Neuronal stem cell (in vitro differentiated cells): ENCODE data around the gene OLFM1.

Source experiments
- DNase-seq: peaks from one replicate; pipeline ENCODE4 v3.0.0-alpha.2; 2013; ENCODE audit warnings: low spot score
- H2AFZ ChIP-seq: one replicate; pipeline ENCODE4 v1.6.1; 2013; ENCODE audit warnings: mild to moderate bottlenecking, low read length, inconsistent platforms
- H2AK5ac ChIP-seq: 2 replicates; pipeline ENCODE4 v1.6.1; 2013; ENCODE audit warnings: low read depth, mild to moderate bottlenecking, inconsistent platforms, low read length, moderate library complexity, mixed read lengths
- H2BK120ac ChIP-seq: 2 replicates; pipeline ENCODE4 v1.6.1; 2013; ENCODE audit warnings: low read depth, mild to moderate bottlenecking, inconsistent platforms, low read length, moderate library complexity, mixed read lengths
- H2BK12ac ChIP-seq: one replicate; pipeline ENCODE4 v1.6.1; 2013; ENCODE audit warnings: low read length, inconsistent platforms
- H2BK15ac ChIP-seq: 2 replicates; pipeline ENCODE4 v1.6.1; 2013; ENCODE audit warnings: mild to moderate bottlenecking, low read length, inconsistent platforms, mixed read lengths
- H2BK5ac ChIP-seq: one replicate; pipeline ENCODE4 v1.6.1; 2013; ENCODE audit warnings: inconsistent platforms, mild to moderate bottlenecking, low read length, moderate library complexity
- H3K14ac ChIP-seq: one replicate; pipeline ENCODE4 v1.6.1; 2013; ENCODE audit warnings: low read length, inconsistent platforms
- H3K18ac ChIP-seq: 2 replicates; pipeline ENCODE4 v1.6.1; 2013; ENCODE audit warnings: low read length, inconsistent platforms
- H3K23ac ChIP-seq: 2 replicates; pipeline ENCODE4 v1.6.1; 2013; ENCODE audit warnings: low read depth, mild to moderate bottlenecking, mixed read lengths, low read length, inconsistent platforms; ENCODE audit not compliant: poor library complexity
- H3K27ac ChIP-seq: replicated peaks from 3 replicates; pipeline ENCODE4 v1.5.1; 2013; ENCODE audit warnings: low read length, inconsistent platforms
- H3K27me3 ChIP-seq, 3 experiments: 2 replicates each; pipeline ENCODE4 v1.6.1; 2013; ENCODE audit warnings: low read length in 3 of 3, mild to moderate bottlenecking in 2 of 3, inconsistent platforms in 1 of 3, low read depth in 1 of 3, mixed read lengths in 1 of 3, moderate library complexity in 1 of 3; ENCODE audit not compliant: control insufficient read depth in 3 of 3, insufficient read depth in 3 of 3
- H3K36me3 ChIP-seq, 2 donors: replicated peaks in 1 of 2; 2 replicates each; pipeline ENCODE4 v1.6.1; 2013; ENCODE audit warnings: low read length in 2 of 2; ENCODE audit not compliant: control insufficient read depth in 2 of 2, insufficient read depth in 2 of 2
- H3K4ac ChIP-seq: 2 replicates; pipeline ENCODE4 v1.6.1; 2013; ENCODE audit warnings: inconsistent platforms, mild to moderate bottlenecking, low read length, moderate library complexity
- H3K4me1 ChIP-seq, 2 donors: 1 replicate in 1 of 2; 2 replicates in 1 of 2; pipeline ENCODE4 v1.6.1; 2013; ENCODE audit warnings: low read length in 2 of 2, low read depth in 1 of 2; ENCODE audit not compliant: control insufficient read depth in 2 of 2, insufficient read depth in 1 of 2
- H3K4me2 ChIP-seq: one replicate; pipeline ENCODE4 v1.6.1; 2013; ENCODE audit warnings: mild to moderate bottlenecking, low read length, inconsistent platforms; ENCODE audit not compliant: insufficient read depth, poor library complexity, severe bottlenecking
- H3K4me3 ChIP-seq, 2 donors: 2 replicates each; pipeline ENCODE4 v1.5.1; 2013; ENCODE audit warnings: low read length in 2 of 2, mild to moderate bottlenecking in 2 of 2, inconsistent platforms in 1 of 2, moderate library complexity in 1 of 2
- H3K79me1 ChIP-seq: one replicate; pipeline ENCODE4 v1.6.1; 2013; ENCODE audit warnings: low read depth, mild to moderate bottlenecking, inconsistent platforms, low read length, moderate library complexity
- H3K9ac ChIP-seq: one replicate; pipeline ENCODE4 v1.6.1; 2013; ENCODE audit warnings: mild to moderate bottlenecking, low read depth, low read length, inconsistent platforms; ENCODE audit not compliant: poor library complexity
- H3K9me3 ChIP-seq, 2 donors: replicated peaks in 1 of 2; 2 replicates each; pipeline versions ENCODE3 to v1.6.1; 2013; ENCODE audit warnings: low read length in 2 of 2, mild to moderate bottlenecking in 2 of 2, inconsistent platforms in 1 of 2, low read depth in 1 of 2, mixed read lengths in 1 of 2, moderate library complexity in 1 of 2; ENCODE audit not compliant: control insufficient read depth in 2 of 2, insufficient read depth in 1 of 2
- H4K8ac ChIP-seq: one replicate; pipeline ENCODE4 v1.6.1; 2013; ENCODE audit warnings: low read depth, mild to moderate bottlenecking, inconsistent platforms, low read length, moderate library complexity
- H4K91ac ChIP-seq: one replicate; pipeline ENCODE4 v1.6.1; 2013; ENCODE audit warnings: low read length, low read depth, mild to moderate bottlenecking, inconsistent platforms; ENCODE audit not compliant: poor library complexity
- WGBS, 2 donors: extraction: QIAGEN DNeasy Blood & Tissue Kit; methylation state at CpG; one replicate each; pipeline ENCODE4 v1.1.7; 2013; ENCODE audit warnings: missing lambda C conversion rate in 2 of 2, mixed read lengths in 1 of 2; ENCODE audit not compliant: insufficient read length in 2 of 2, insufficient replicate concordance in 1 of 2; ENCODE audit errors: extremely low coverage in 2 of 2; 5-methylcytosine and 5-hydroxymethylcytosine counted together

OLFM1 gene

DNA sequence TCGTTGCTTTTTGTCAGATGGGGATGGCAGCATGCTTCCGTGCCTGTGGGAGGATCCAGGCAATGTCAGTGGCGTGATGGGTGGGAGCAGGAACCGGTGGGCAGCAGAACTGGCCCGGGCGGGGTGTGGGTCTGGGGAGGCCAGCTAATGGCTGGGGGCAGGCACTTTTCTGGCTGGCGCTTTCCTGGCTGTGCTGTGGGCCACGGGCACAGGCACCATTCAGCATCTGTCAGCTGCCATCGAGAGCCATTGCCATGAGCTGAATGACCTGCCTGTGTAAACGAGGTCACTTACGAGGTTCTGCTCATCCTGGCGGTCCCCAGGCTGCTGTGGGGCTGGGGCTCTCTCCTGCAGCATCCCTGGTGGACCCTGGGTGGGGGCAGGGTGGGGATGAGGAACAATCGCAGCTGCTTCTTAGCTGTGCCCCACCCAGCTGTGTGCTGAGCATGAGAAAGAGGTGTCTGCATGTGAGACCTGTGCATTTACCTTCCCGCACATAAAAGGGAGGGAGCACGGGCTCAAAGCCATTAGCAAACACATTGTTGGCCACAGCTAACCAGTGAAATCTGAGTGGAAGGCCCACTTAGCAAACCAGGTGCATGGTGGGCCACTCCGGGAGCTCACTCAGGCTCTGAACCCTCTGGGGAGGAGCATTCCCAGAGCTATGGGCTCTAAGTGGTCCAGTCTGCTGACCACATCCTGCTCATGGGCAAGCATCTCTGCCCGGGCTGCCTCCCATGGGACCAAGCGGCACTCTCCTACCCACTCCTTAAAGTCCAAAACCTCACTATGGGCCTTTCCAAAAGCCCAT, 41.3 kb upstream of the OLFM1 start:
- no peaks in the 10 kb centered on the region for H3K36me3 ChIP-seq
- no peak overlapping the region for H2BK120ac ChIP-seq
- no peaks in the 10 kb centered on the region for H3K9me3 ChIP-seq
- no peak overlapping the region for H4K91ac ChIP-seq
- no CpG with 5 or more reads among the region's 18 CpGs for WGBS, 2 donors
- H3K14ac ChIP-seq = no peak overlapping the region
- H4K8ac ChIP-seq = no peak overlapping the region
- H3K18ac ChIP-seq = no peak overlapping the region
- peak overlapping the region; percentile 14 for H2BK15ac ChIP-seq
- no peaks in the 10 kb centered on the region for H3K79me1 ChIP-seq
- H2AK5ac ChIP-seq = peak overlapping the region; percentile 19
- no peak overlapping the region for H2AFZ ChIP-seq
- H3K4me3 ChIP-seq = no peak overlapping the region
- no peaks in the 10 kb centered on the region for H3K4me1 ChIP-seq
- H3K4ac ChIP-seq = no peak overlapping the region
- H3K27me3 ChIP-seq = peaks cover 0 to 9% (median 0%) of the 10 kb centered on the region in 3 experiments
- no peak overlapping the region for H3K27ac ChIP-seq
- DNase-seq = no peak
- no peak overlapping the region for H3K4me2 ChIP-seq
- H2BK12ac ChIP-seq = no peak overlapping the region
- no peak overlapping the region for H3K9ac ChIP-seq
- H3K23ac ChIP-seq = no peak overlapping the region
- peak overlapping the region; percentile 80 for H2BK5ac ChIP-seq

- no peak for DNase-seq
- no peak overlapping the region for H3K14ac ChIP-seq
- no CpG with 5 or more reads among the region's 12 CpGs for WGBS, 2 donors
- H2BK12ac ChIP-seq = no peak overlapping the region
- no peak overlapping the region for H3K4ac ChIP-seq
- no peaks in the 10 kb centered on the region for H3K4me1 ChIP-seq
- no peaks in the 10 kb centered on the region for H3K79me1 ChIP-seq
- H4K91ac ChIP-seq = no peak overlapping the region
- no peak overlapping the region for H3K9ac ChIP-seq
- H2BK120ac ChIP-seq = no peak overlapping the region
- H3K4me2 ChIP-seq = no peak overlapping the region
- no peaks in the 10 kb centered on the region for H3K9me3 ChIP-seq
- H3K18ac ChIP-seq = peak overlapping the region; percentile 45
- no peak overlapping the region for H4K8ac ChIP-seq
- H3K27ac ChIP-seq = no peak overlapping the region
- H2AFZ ChIP-seq = no peak overlapping the region
- no peak overlapping the region for H2BK15ac ChIP-seq
- H3K23ac ChIP-seq = no peak overlapping the region
- peaks cover 0 to 9% (median 0%) of the 10 kb centered on the region in 3 experiments for H3K27me3 ChIP-seq
- no peak overlapping the region for H3K4me3 ChIP-seq
- H2AK5ac ChIP-seq = peak overlapping the region; percentile 19
- no peak overlapping the region for H2BK5ac ChIP-seq
- no peaks in the 10 kb centered on the region for H3K36me3 ChIP-seq
Observed at GRCh38 chr9:135046739-135047350, 40.6 kb upstream of the OLFM1 start.

GRCh38 chr9:135047521-135047920, 39.9 kb upstream of the OLFM1 start:
- Histone ChIP-seq H3K79me1 (no peaks in the 10 kb centered on the region), H3K4me2 (no peak overlapping the region), H4K8ac (no peak overlapping the region), H2BK15ac (no peak overlapping the region), H2AK5ac (no peak overlapping the region), H2BK12ac (no peak overlapping the region), H2AFZ (no peak overlapping the region), H3K18ac (no peak overlapping the region), H3K4me1 (no peaks in the 10 kb centered on the region), H3K4ac (no peak overlapping the region), H3K27ac (no peak overlapping the region), H3K9ac (no peak overlapping the region), H2BK5ac (no peak overlapping the region), H3K9me3 (no peaks in the 10 kb centered on the region), H3K36me3 (no peaks in the 10 kb centered on the region), H3K14ac (no peak overlapping the region), H2BK120ac (no peak overlapping the region), H3K4me3 (no peak overlapping the region), H3K27me3 (peaks cover 0 to 9% (median 0%) of the 10 kb centered on the region in 3 experiments), H3K23ac (no peak overlapping the region), H4K91ac (no peak overlapping the region)
- no peak for DNase-seq
- WGBS, 2 donors = no CpG with 5 or more reads among the region's 5 CpGs

DNA sequence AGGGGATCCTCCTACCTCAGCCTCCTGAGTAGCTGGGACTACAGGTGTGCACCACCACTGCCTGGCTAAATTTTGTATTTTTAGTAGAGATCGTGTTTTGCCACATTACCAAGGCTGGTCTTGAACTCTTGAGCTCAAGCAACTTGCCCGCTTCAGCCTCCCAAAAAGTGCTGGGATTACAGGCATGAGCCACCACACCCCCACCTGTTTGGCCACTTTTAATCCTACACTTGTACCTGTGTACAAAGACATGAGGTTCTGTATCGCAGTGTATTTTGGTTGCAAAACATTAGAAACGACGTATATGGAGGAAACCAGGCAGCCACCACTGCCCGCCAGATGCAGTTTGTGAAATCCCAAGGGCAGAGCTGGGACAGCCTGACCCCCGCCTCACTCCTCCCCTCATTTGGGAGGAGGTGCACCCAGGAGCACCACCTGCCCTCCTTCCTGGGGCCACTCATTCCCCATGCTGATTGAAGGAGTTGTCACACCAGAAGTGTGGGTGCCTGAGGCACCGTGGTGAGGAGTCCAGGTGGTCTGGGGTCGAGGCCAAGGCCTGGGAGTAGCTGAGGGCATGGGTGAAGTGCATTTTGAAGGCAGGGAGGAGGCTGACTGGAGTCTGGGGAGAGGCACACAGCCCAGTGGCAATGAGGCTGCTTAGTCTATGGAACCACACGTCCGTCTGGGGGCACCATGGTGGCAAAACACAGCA, 39.3 kb upstream of the OLFM1 start:
- H2BK12ac ChIP-seq = no peak overlapping the region
- no peak for DNase-seq

More for the DNA sequence above, 39.3 kb upstream of the OLFM1 start:
- Histone ChIP-seq H4K91ac (no peak overlapping the region), H2BK5ac (no peak overlapping the region), H2BK120ac (no peak overlapping the region), H3K9ac (no peak overlapping the region), H4K8ac (no peak overlapping the region), H2AFZ (no peak overlapping the region), H3K4me1 (no peaks in the 10 kb centered on the region), H3K9me3 (no peaks in the 10 kb centered on the region), H3K23ac (no peak overlapping the region), H3K27ac (no peak overlapping the region), H3K18ac (peak overlapping the region; percentile 86), H3K27me3 (peaks cover 0 to 9% (median 0%) of the 10 kb centered on the region in 3 experiments), H3K36me3 (no peaks in the 10 kb centered on the region), H2BK15ac (no peak overlapping the region), H2AK5ac (no peak overlapping the region), H3K4me3 (no peak overlapping the region), H3K4me2 (no peak overlapping the region), H3K79me1 (no peaks in the 10 kb centered on the region), H3K14ac (peak overlapping the region; percentile 90), H3K4ac (no peak overlapping the region)
- no CpG with 5 or more reads among the region's 11 CpGs for WGBS, 2 donors
